B cell (primary cell): ENCODE measurements around the gene ARHGAP32.
"Not testable (repeated sequence)": the region's sequence is repeated elsewhere in the genome, so short reads cannot be mapped to it uniquely, and the experiment has no call there.

Experiments
- CTCF ChIP-seq: fragments of 200-600 bp; IDR thresholded peaks from one replicate; pipeline ENCODE4 v1.8.0; 2022; ENCODE audit warnings: antibody characterized with exemption, mild to moderate bottlenecking
- EZH2 ChIP-seq: IDR thresholded peaks from 2 replicates; pipeline ENCODE4 v1.6.1; 2012; ENCODE audit warnings: borderline replicate concordance, low read depth, mild to moderate bottlenecking, moderate library complexity, low read length; ENCODE audit not compliant: insufficient read depth, poor library complexity, severe bottlenecking

GRCh38 chr11:128919635-128920034, 272.5 kb downstream of the ARHGAP32 start:
- TF ChIP-seq CTCF, EZH2: not testable (repeated sequence)
